Left hindlimb (tissue), 1 donor: Measurements from ENCODE around the gene NIM1K.
A peak's percentile ranks its signal among the peaks of the same experiment; 100 is the strongest.
"Not testable (repeated sequence)": the region's sequence is repeated elsewhere in the genome, so short reads cannot be mapped to it uniquely, and the experiment has no call there.

Source experiments
- DNase-seq: peaks from one replicate; pipeline ENCODE4 v3.0.0-alpha.2; 2018

NIM1K gene

GRCh38 chr5:43190755-43191603 lies 1.0 kb upstream of the NIM1K start:
- no peak for DNase-seq

- DNase-seq: peak; percentile 35
Measured at GRCh38 chr5:43192558-43193180, 644 bp downstream of the NIM1K start.

DNA sequence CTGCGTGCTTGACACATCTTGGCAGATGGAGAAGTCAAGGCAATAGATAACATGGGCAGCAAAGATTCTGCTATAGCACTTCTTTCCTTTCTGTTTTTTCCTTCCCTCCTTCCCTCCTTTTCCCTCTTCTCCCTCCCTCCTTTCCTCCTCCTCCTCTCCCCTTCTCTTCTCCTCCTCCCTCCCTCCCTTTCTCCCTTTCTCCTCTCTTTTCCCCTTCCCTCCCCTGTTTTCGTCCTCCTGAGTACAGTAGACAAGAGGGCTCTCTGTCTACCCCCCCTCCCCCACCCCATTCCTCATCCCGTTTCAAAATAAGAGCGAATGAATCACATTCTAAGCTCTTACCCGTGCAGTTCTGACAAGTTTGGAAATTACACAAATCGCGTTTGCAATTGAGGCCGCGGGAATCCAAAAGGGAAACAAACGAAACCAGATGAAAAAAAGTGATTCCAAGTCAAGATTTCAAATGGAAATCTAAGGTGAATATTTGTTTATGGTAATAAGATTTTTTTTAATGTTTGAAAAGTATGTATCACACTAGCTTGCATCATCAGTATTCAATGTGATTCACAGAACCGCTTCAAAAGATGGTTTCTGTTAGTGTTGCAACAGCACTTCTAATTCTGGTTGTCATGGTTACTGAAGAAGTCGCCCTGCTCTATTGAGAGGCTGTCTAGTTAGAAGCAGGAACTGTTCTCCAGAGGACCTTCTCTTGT lies 1.3 kb downstream of the NIM1K start:
- peak; percentile 50 for DNase-seq

DNA sequence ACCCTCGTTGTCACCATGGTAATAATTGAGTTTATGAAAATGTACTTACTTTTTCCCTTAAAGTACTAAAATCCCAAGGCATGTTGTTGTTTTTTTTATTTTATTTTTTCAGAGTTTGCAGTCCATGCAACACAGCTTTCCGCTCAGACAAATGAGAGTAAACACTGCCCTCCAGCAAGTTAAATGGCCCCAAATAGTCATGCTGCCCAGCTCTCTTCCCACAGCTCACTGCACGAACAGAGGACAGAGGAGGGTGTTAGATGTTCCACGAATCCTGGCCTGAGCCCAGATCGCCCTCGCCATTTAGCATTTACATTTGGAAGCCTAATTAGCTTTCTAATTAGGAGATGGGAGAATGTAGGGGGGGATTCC lies 1.9 kb downstream of the NIM1K start:
- DNase-seq: no peak

- DNase-seq: no peak
Measured at GRCh38 chr5:43195670-43196265, 3.7 kb downstream of the NIM1K start.

- no peak for DNase-seq
Measured at GRCh38 chr5:43197535-43197934, 5.5 kb downstream of the NIM1K start.

- DNase-seq: not testable (repeated sequence)
Measured at GRCh38 chr5:43201442-43201841, 9.4 kb downstream of the NIM1K start.

GRCh38 chr5:43202380-43202779 lies 10.4 kb downstream of the NIM1K start:
- no peak for DNase-seq

GRCh38 chr5:43203373-43203772 lies 11.3 kb downstream of the NIM1K start:
- DNase-seq: no peak

- no peak for DNase-seq
Measured at GRCh38 chr5:43204958-43205357, 12.9 kb downstream of the NIM1K start.

DNA sequence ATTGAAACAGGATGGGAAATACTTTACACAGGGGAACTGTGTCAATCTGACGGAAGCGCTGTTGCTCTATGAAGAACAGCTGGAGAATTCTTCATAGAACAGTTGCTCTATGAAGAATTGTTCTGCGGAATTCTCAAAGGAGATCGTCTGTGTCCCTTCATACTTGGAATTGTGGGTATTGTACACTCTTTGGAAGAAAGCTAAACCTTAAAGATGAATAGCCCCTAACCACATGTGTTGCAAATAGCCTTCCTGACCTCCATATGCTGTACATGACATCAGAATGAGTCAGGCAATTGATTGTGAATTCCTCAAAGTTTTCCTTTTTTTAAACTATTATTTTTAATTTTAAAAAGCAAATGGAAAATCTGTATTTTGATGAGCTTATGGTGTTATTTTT lies 15.6 kb downstream of the NIM1K start:
- DNase-seq: no peak

DNA sequence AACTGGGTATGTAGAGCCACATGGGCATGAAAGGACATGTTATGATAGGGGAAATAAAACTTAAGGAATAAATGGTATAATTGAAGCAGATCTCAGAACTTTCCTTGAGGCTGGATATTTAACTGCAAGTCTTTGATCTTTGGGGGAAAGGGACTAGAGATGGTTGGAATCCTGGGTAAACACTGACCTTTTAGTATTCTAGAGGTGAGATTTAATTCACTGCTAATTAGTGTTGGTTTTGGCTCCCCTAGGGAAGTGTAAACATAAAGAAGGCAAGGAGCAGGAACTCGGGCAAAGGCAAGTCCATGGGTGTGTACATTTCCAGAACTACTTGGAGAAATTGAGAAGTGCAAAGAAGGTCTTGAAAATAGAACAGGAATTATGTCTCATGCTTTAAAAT lies 16.6 kb downstream of the NIM1K start:
- no peak for DNase-seq

GRCh38 chr5:43209060-43209459 lies 17.0 kb downstream of the NIM1K start:
- DNase-seq: no peak

GRCh38 chr5:43209833-43210232 lies 17.8 kb downstream of the NIM1K start:
- no peak for DNase-seq

GRCh38 chr5:43210570-43210969 lies 18.5 kb downstream of the NIM1K start:
- DNase-seq: no peak

GRCh38 chr5:43213951-43214350 lies 21.9 kb downstream of the NIM1K start:
- no peak for DNase-seq

GRCh38 chr5:43215073-43215631 lies 23.1 kb downstream of the NIM1K start:
- no peak for DNase-seq

GRCh38 chr5:43216941-43217340 lies 24.9 kb downstream of the NIM1K start:
- DNase-seq: no peak

DNA sequence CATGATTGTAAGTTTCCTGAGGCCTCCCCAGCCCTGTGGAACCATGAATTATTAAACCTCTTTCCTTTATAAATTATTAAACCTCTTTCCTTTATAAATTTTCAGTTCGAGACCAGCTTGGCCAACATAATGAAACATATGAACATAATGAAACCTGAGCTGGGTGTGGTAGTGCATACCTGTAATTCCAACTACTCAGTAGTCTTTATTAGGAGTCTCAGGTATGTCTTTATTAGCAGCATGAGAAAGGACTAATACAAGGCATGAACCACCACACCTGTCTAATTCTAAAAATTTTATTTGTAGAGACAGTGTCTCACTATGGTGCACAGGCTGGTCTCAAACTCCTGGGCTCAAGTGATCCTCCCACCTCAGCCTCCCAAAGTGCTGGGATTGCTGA lies 27.1 kb downstream of the NIM1K start:
- no peak for DNase-seq

DNA sequence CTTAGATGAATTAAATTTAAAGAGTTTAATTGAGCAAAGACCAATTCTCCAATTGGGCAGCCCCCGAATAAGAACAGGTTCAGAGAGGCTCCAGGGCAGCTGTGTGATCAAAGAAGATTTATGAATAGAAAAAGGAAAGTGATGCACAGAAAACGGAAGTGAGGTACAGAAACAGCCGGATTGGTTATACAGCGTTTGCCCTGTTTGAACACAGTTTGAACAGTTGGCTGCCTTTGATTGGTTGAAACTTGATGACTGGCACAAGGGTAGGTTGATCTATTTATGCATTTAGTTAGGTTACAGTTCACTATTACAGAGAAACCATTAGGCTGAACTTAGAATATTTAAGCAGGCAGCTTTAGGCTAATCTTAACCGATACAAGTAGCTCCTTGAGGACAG lies 29.5 kb downstream of the NIM1K start:
- no peak for DNase-seq

- DNase-seq: no peak
Measured at GRCh38 chr5:43225649-43226245, 33.7 kb downstream of the NIM1K start.

GRCh38 chr5:43227655-43228054 lies 35.6 kb downstream of the NIM1K start:
- DNase-seq: no peak

DNA sequence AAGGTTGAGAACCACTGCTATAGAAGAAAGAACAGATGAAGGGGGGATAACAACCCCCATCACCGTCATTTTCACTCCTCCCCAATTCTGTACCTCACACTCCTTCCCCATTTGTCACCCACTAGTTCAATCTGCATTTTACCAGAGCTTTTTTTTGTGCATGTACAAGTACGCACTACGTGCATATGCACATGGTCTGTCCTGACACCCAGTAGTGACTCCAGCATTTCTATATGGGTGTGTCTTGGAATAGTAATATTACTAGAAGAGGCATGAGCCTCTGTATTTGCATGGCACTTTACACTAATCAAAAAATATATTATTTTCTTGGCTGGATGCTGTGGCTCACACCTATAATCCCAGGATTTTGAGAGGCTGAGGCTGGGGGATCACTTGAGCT lies 38.7 kb downstream of the NIM1K start:
- no peak for DNase-seq
